ENCODE measurements around the gene ZNF526.
"Not testable (repeated sequence)": the region's sequence is repeated elsewhere in the genome, so short reads cannot be mapped to it uniquely, and the experiment has no call there.

GRCh38 chr19:42266928-42267603 lies 47.0 kb downstream of the ZNF526 start:
- TF ChIP-seq CTCF (conservative IDR thresholded peaks at IDR 0.05); ZFX (IDR thresholded peaks at IDR 0.05): not testable (repeated sequence)
